CD14-positive monocyte (primary cell): Measurements from ENCODE around the gene EXTL1. TPM values are rescaled to one million over a fixed set of nuclear protein-coding genes. Genes with fewer than 3 reads are reported as not detected.

ENCODE experiments used
- DNase-seq, 3 donors: peaks; one replicate each; pipeline ENCODE4 v3.0.0-alpha.2; 2011 to 2022
- H2AFZ ChIP-seq: 2 replicates; pipeline ENCODE4 v1.6.0; 2012; ENCODE audit warnings: mild to moderate bottlenecking, low read depth, low read length, inconsistent platforms; ENCODE audit not compliant: insufficient read depth, poor library complexity, severe bottlenecking
- H3K27ac ChIP-seq, 2 donors: 1 replicate in 1 of 2; 2 replicates in 1 of 2; pipeline ENCODE4 v1.5.1; 2012 to 2013; ENCODE audit warnings: low read length in 2 of 2, control low read depth in 1 of 2, inconsistent platforms in 1 of 2, low read depth in 1 of 2, mild to moderate bottlenecking in 1 of 2
- H3K27me3 ChIP-seq, 2 donors: one replicate each; pipeline versions ENCODE4 v1.6.0 to v1.6.1; 2011 to 2013; ENCODE audit warnings: low read length in 2 of 2; ENCODE audit not compliant: control insufficient read depth in 2 of 2, insufficient read depth in 2 of 2
- H3K36me3 ChIP-seq, 2 donors: replicated peaks in 1 of 2; 1 replicate in 1 of 2; 2 replicates in 1 of 2; pipeline versions ENCODE4 v1.5.1 to v1.6.1; 2012 to 2013; ENCODE audit warnings: low read length in 2 of 2, control low read depth in 1 of 2, inconsistent platforms in 1 of 2, mild to moderate bottlenecking in 1 of 2; ENCODE audit not compliant: insufficient read depth in 2 of 2, control insufficient read depth in 1 of 2
- H3K4me1 ChIP-seq, 2 donors: 1 replicate in 1 of 2; 2 replicates in 1 of 2; pipeline versions ENCODE4 v1.5.1 to v1.6.1; 2012 to 2013; ENCODE audit warnings: low read length in 2 of 2, control low read depth in 1 of 2, inconsistent platforms in 1 of 2, mild to moderate bottlenecking in 1 of 2, moderate library complexity in 1 of 2; ENCODE audit not compliant: insufficient read depth in 2 of 2, control insufficient read depth in 1 of 2
- H3K4me2 ChIP-seq: replicated peaks from 2 replicates; pipeline ENCODE3; 2012; ENCODE audit warnings: low read length, moderate library complexity, mild to moderate bottlenecking; ENCODE audit not compliant: poor library complexity, severe bottlenecking; ENCODE audit errors: extremely low read depth
- H3K4me3 ChIP-seq, 3 experiments: fragments of 200-600 bp in 1 of 3; sonication (generic) in 1 of 3; replicated peaks in 1 of 3; 1 replicate in 2 of 3; 2 replicates in 1 of 3; pipeline ENCODE4 v1.5.1; 2011 to 2013; ENCODE audit warnings: low read length in 3 of 3, mild to moderate bottlenecking in 3 of 3, control low read depth in 2 of 3, low read depth in 2 of 3, inconsistent platforms in 1 of 3, moderate library complexity in 1 of 3
- H3K79me2 ChIP-seq: 2 replicates; pipeline ENCODE4 v1.6.0; 2012; ENCODE audit warnings: mild to moderate bottlenecking, control low read depth, inconsistent platforms, low read length, moderate library complexity; ENCODE audit not compliant: insufficient read depth
- H3K9ac ChIP-seq: 2 replicates; pipeline ENCODE4 v1.6.0; 2017; ENCODE audit warnings: low read length, mild to moderate bottlenecking; ENCODE audit not compliant: insufficient read depth, poor library complexity, severe bottlenecking
- H3K9me3 ChIP-seq, 2 donors: replicated peaks in 1 of 2; 1 replicate in 1 of 2; 2 replicates in 1 of 2; pipeline versions ENCODE4 v1.5.1 to v1.6.1; 2012 to 2013; ENCODE audit warnings: low read length in 2 of 2, control low read depth in 1 of 2; ENCODE audit not compliant: control insufficient read depth in 1 of 2, insufficient read depth in 1 of 2
- H4K20me1 ChIP-seq: 2 replicates; pipeline ENCODE4 v1.6.0; 2012; ENCODE audit warnings: mild to moderate bottlenecking, low read length, control low read depth, moderate library complexity; ENCODE audit not compliant: insufficient read depth
- H3K27ac Mint-ChIP-seq, 7 donors: one replicate each; pipeline ENCODE4 v1.8.0; 2020; ENCODE audit warnings: mild to moderate bottlenecking in 7 of 7, mixed read lengths in 7 of 7, moderate library complexity in 6 of 7, inconsistent platforms in 2 of 7
- H3K27me3 Mint-ChIP-seq, 3 donors: one replicate each; pipeline ENCODE4 v1.8.0; 2021 to 2022; ENCODE audit warnings: low read depth in 3 of 3, mild to moderate bottlenecking in 3 of 3, mixed read lengths in 3 of 3, moderate library complexity in 3 of 3, inconsistent platforms in 1 of 3
- H3K36me3 Mint-ChIP-seq, 2 donors: one replicate each; pipeline ENCODE4 v1.8.0; 2020; ENCODE audit warnings: mixed read lengths in 2 of 2, inconsistent platforms in 1 of 2, mild to moderate bottlenecking in 1 of 2
- H3K4me1 Mint-ChIP-seq: one replicate; pipeline ENCODE4 v1.8.0; 2020; ENCODE audit warnings: mild to moderate bottlenecking, mixed read lengths
- H3K4me3 Mint-ChIP-seq, 2 donors: one replicate each; pipeline ENCODE4 v1.8.0; 2020; ENCODE audit warnings: mild to moderate bottlenecking in 2 of 2, mixed read lengths in 2 of 2, moderate library complexity in 1 of 2
- H3K9me3 Mint-ChIP-seq, 7 donors: one replicate each; pipeline ENCODE4 v1.8.0; 2020 to 2022; ENCODE audit warnings: mixed read lengths in 7 of 7, mild to moderate bottlenecking in 6 of 7, moderate library complexity in 6 of 7, inconsistent platforms in 2 of 7
- CTCF ChIP-seq: fragments of 200-600 bp; IDR thresholded peaks from one replicate; pipeline ENCODE4 v1.8.0; 2022; ENCODE audit warnings: antibody characterized with exemption, mild to moderate bottlenecking
- WGBS: methylation state at CpG from one replicate; pipeline ENCODE4 v1.1.5; 2013; ENCODE audit warnings: missing lambda C conversion rate; ENCODE audit not compliant: insufficient coverage; 5-methylcytosine and 5-hydroxymethylcytosine counted together
- intact Hi-C, 2 donors: fragments of 100-400 bp; cut with micrococcal nuclease; formaldehyde crosslinking; loops; one replicate each; pipeline versions ENCODE4 v1.15.0 to v1.15.1; 2023
- polyA plus RNA-seq, 3 donors: library from polyadenylated mRNA; depleted of rRNA in 1 of 3; unstranded in 2 of 3; stranded (reverse) in 1 of 3; fragments of 300-500 nt in 2 of 3; fragments of >200 nt in 1 of 3; fragmentation: Illumina TruSeq in 2 of 3; gene quantifications; 1 replicate in 2 of 3; 2 replicates in 1 of 3; pipeline ENCODE4 v1.2.3, GENCODE V29; 2012 to 2021

EXTL1 gene
- polyA plus RNA-seq, 3 donors: not detected

DNA sequence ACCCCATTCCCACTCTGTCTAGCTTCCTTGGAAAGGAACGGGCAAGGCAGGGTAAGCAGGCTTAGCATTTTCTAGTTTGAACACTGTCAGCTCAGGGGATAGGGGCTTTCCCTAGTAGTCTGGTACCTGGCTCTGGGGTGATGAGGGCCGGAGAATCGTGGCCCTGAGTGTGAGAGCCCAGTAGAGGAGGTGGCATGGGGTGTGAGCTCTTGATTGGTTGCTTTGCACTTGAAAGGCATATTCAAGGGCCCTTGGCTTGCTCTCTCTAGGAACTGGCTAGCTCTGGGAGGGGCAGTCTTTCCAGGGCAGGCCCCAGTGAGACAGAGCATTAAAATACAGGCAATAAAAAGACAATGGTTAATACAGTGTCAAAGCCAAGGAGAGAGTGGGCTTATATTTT is 10.8 kb upstream of the EXTL1 start:
- peaks cover 24% of the 10 kb centered on the region for H3K4me1 Mint-ChIP-seq
- Histone ChIP-seq H3K79me2 (no peaks in the 10 kb centered on the region), H4K20me1 (no peaks in the 10 kb centered on the region), H3K4me3 (no peak overlapping the region), H3K27ac (no peak overlapping the region), H3K9ac (no peak overlapping the region), H3K9me3 (no peaks in the 10 kb centered on the region), H3K4me1 (peaks cover 27% of the 10 kb centered on the region in 2 donors), H3K27me3 (no peaks in the 10 kb centered on the region), H3K36me3 (no peaks in the 10 kb centered on the region), H2AFZ (no peak overlapping the region), H3K4me2 (no peak overlapping the region)
- H3K27me3 Mint-ChIP-seq: peaks cover 0 to 2% (median 0%) of the 10 kb centered on the region in 3 donors
- 82% methylated on average over 3 of the region's 3 CpGs for WGBS
- no peak for TF ChIP-seq CTCF
- DNase-seq: no peak
- intact Hi-C loops: no loop called here
- no peaks in the 10 kb centered on the region for H3K36me3 Mint-ChIP-seq
- H3K27ac Mint-ChIP-seq: peak overlapping the region in 1 of 7 donors; percentile 46
- no peak overlapping the region for H3K4me3 Mint-ChIP-seq
- H3K9me3 Mint-ChIP-seq: peaks cover 0 to 3% (median 0%) of the 10 kb centered on the region in 7 donors

DNA sequence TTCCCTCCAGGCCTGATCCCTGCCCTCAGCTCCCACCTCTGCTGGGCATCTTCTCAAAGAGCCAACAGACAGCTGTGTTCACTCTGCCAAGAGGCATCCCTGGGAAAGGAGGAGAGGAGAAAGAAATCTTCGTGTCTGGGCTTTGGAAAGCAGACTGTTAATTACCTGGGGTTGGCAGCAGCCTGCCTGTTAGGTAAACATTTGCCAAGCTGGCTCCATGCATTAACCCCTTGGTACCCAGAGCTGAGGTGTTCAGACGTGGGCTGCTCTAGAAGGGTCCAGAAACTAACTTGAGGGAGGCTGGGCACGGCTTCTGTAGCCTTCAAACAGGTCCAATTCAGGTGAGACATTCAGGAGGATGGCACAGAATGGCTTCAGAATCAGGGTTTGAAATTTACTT is 8.7 kb upstream of the EXTL1 start:
- peaks cover 0 to 2% (median 0%) of the 10 kb centered on the region in 3 donors for H3K27me3 Mint-ChIP-seq
- H3K4me3 Mint-ChIP-seq: no peak overlapping the region
- no peak for TF ChIP-seq CTCF
- Histone ChIP-seq H3K36me3 (no peaks in the 10 kb centered on the region), H3K4me1 (peaks cover 46 to 47% of the 10 kb centered on the region in 2 donors), H3K4me3 (no peak overlapping the region), H3K4me2 (no peak overlapping the region), H3K9ac (no peak overlapping the region), H3K79me2 (no peaks in the 10 kb centered on the region), H3K9me3 (no peaks in the 10 kb centered on the region), H3K27me3 (no peaks in the 10 kb centered on the region), H2AFZ (no peak overlapping the region), H3K27ac (no peak overlapping the region), H4K20me1 (no peaks in the 10 kb centered on the region)
- H3K9me3 Mint-ChIP-seq: peaks cover 0 to 3% (median 0%) of the 10 kb centered on the region in 7 donors
- WGBS: 94% methylated on average over 3 of the region's 3 CpGs
- H3K27ac Mint-ChIP-seq: no peak overlapping the region
- no peak for DNase-seq
- H3K4me1 Mint-ChIP-seq: peaks cover 40% of the 10 kb centered on the region
- H3K36me3 Mint-ChIP-seq: no peaks in the 10 kb centered on the region
- intact Hi-C loops: no loop called here
